ENCODE data around the gene SLC37A4. TPM values are rescaled to one million over a fixed set of nuclear protein-coding genes. Genes with fewer than 3 reads are reported as not detected.
"Not testable (repeated sequence)": the region's sequence is repeated elsewhere in the genome, so short reads cannot be mapped to it uniquely, and the experiment has no call there.

SLC37A4 gene
- total and polyA plus RNA-seq, 12 donors: 9.2 to 38.9 (median 22.7) TPM

- TF ChIP-seq, protein P1, sequence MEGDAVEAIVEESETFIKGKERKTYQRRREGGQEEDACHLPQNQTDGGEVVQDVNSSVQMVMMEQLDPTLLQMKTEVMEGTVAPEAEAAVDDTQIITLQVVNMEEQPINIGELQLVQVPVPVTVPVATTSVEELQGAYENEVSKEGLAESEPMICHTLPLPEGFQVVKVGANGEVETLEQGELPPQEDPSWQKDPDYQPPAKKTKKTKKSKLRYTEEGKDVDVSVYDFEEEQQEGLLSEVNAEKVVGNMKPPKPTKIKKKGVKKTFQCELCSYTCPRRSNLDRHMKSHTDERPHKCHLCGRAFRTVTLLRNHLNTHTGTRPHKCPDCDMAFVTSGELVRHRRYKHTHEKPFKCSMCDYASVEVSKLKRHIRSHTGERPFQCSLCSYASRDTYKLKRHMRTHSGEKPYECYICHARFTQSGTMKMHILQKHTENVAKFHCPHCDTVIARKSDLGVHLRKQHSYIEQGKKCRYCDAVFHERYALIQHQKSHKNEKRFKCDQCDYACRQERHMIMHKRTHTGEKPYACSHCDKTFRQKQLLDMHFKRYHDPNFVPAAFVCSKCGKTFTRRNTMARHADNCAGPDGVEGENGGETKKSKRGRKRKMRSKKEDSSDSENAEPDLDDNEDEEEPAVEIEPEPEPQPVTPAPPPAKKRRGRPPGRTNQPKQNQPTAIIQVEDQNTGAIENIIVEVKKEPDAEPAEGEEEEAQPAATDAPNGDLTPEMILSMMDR (IDR thresholded peaks at IDR 0.05): no peak
- no peak for TF ChIP-seq POLR2A (IDR thresholded peaks at IDR 0.05)
- 89 to 93% (median 92%) methylated on average over 4 of the region's 4 CpGs for WGBS, 4 donors
Observed at GRCh38 chr11:119041821-119042514, 11.3 kb upstream of the SLC37A4 start.

DNA sequence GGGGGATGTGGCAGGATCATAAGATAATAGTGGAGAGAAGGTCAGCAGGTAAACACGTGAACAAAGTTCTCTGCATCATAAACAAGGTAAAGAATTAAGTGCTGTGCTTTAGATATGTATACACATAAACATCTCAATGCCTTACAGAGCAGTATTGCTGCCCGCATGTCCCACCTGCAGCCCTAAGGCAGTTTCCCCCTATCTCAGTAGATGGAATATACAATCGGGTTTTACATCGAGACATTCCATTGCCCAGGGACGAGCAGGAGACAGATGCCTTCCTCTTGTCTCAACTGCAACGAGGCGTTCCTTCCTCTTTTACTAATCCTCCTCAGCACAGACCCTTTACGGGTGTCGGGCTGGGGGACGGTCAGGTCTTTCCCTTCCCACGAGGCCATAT lies 8.8 kb upstream of the SLC37A4 start:
- H3K4me1 ChIP-seq (replicated peaks in 1 of 2); H3K4me3 ChIP-seq; H3K36me3 ChIP-seq (replicated peaks in 1 of 2); H3K27ac ChIP-seq; H3K9me3 ChIP-seq (replicated peaks in 1 of 3); H3K27me3 ChIP-seq; DNase-seq; intact Hi-C loops (cut with DNase I): not testable (repeated sequence)
- WGBS, 4 donors: 27 to 58% (median 40%) methylated on average over 4 to 10 of the region's 11 CpGs

More at GRCh38 chr11:119041821-119042514, 11.3 kb upstream of the SLC37A4 start:
- no peak for DNase-seq
- Histone ChIP-seq H3K27me3 (no peaks in the 10 kb centered on the region), H3K4me3 (no peak overlapping the region), H3K36me3 (replicated peaks in 1 of 2) (peaks cover 0 to 27% of the 10 kb centered on the region in 2 donors), H3K9me3 (replicated peaks in 1 of 3) (no peaks in the 10 kb centered on the region), H3K4me1 (replicated peaks in 1 of 2) (no peaks in the 10 kb centered on the region), H3K27ac (no peak overlapping the region)
- intact Hi-C loops (cut with DNase I): no loop called here

DNA sequence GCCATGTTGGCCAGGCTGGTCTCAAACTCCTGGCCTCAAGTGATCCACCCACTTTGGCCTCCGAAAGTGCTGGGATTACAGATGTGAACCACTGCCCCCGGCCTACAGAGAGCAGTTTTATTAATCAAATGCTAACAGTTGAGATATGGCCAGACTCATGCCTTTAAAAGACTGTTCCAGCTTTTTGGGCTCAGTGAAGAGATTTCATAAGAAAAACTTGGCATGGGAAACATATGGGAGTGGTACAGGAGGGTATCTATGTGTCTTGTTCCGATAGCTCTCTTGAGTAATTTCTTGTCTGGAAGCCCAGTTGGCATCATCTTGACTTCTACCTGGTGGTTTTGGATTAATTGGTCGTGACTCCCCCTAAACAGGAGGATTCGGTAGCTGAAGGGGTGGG lies 8.2 kb upstream of the SLC37A4 start:
- Histone ChIP-seq H3K9me3 (replicated peaks in 1 of 3) (no peaks in the 10 kb centered on the region), H3K27me3 (no peaks in the 10 kb centered on the region), H3K36me3 (replicated peaks in 1 of 2) (no peaks in the 10 kb centered on the region), H3K4me3 (no peak overlapping the region), H3K27ac (no peak overlapping the region), H3K4me1 (replicated peaks in 1 of 2) (no peaks in the 10 kb centered on the region)
- intact Hi-C loops (cut with DNase I): no loop called here
- no peak for DNase-seq
- WGBS, 4 donors: 83 to 91% (median 83%) methylated on average over 3 to 5 of the region's 5 CpGs
- TF ChIP-seq, protein P1 (IDR thresholded peaks at IDR 0.05): no peak
- TF ChIP-seq POLR2A (IDR thresholded peaks at IDR 0.05): no peak

DNA sequence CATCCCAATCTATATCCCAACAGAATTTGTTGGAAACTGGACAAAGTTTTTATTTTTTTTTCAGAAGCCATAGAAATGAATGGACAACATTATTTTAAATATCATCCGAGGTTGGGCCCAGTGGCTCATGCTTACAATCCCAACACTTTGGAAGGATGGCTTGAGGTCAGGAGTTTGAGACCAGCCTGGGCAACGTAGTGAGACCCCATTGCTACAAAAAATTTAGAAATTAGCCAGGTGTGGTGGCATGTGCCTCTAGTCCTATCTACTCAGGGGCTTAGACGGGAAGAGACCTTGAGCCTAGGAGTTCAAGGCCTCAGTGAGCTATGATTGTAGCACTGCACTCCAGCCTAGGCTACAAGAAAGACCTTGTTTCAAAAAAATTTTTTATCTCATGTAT lies 4.1 kb upstream of the SLC37A4 start:
- no peaks in the 10 kb centered on the region for H3K36me3 ChIP-seq (replicated peaks in 1 of 2)
- TF ChIP-seq, protein P1 (IDR thresholded peaks at IDR 0.05): no peak
- TF ChIP-seq POLR2A (IDR thresholded peaks at IDR 0.05): no peak
- H3K27me3 ChIP-seq: no peaks in the 10 kb centered on the region
- no peak overlapping the region for H3K27ac ChIP-seq
- no peaks in the 10 kb centered on the region for H3K9me3 ChIP-seq (replicated peaks in 1 of 3)
- 64 to 73% (median 66%) methylated on average over 3 of the region's 3 CpGs for WGBS, 4 donors
- peaks cover 4% of the 10 kb centered on the region in 2 donors for H3K4me1 ChIP-seq (replicated peaks in 1 of 2)
- no peak overlapping the region for H3K4me3 ChIP-seq
- intact Hi-C loops (cut with DNase I): no loop called here
- DNase-seq: no peak

GRCh38 chr11:119033421-119033820 lies 2.7 kb upstream of the SLC37A4 start:
- H3K27ac ChIP-seq; DNase-seq; H3K36me3 ChIP-seq (replicated peaks in 1 of 2); H3K4me3 ChIP-seq; intact Hi-C loops (cut with DNase I); H3K27me3 ChIP-seq; H3K9me3 ChIP-seq (replicated peaks in 1 of 3): not testable (repeated sequence)
- WGBS, 4 donors: 76 to 85% (median 81%) methylated on average over 10 of the region's 10 CpGs
- peaks cover 5 to 18% of the 10 kb centered on the region in 2 donors for H3K4me1 ChIP-seq (replicated peaks in 1 of 2)
